HG03196 (cell line): ENCODE results near the gene STRA6.
"Not testable (repeated sequence)": the region's sequence is repeated elsewhere in the genome, so short reads cannot be mapped to it uniquely, and the experiment has no call there.

Source experiments
- ATAC-seq: cut with Tn5 transposase; IDR thresholded peaks from one replicate; pipeline ENCODE4 v1.9.1; 2021; ENCODE audit not compliant: unreplicated experiment

Gene STRA6

GRCh38 chr15:74167891-74168331 is 34.7 kb downstream of the STRA6 start:
- no peak for ATAC-seq

GRCh38 chr15:74165461-74165860 is 37.1 kb downstream of the STRA6 start:
- ATAC-seq = no peak

- ATAC-seq = not testable (repeated sequence)
These were observed 40.4 kb downstream of the STRA6 start for GRCh38 chr15:74162195-74162536.

GRCh38 chr15:74160390-74160789 is 42.2 kb downstream of the STRA6 start:
- ATAC-seq = not testable (repeated sequence)

GRCh38 chr15:74159773-74160172 is 42.8 kb downstream of the STRA6 start:
- no peak for ATAC-seq

GRCh38 chr15:74158855-74159650 is 43.5 kb downstream of the STRA6 start:
- ATAC-seq = peak; percentile 55

- ATAC-seq = no peak
These were observed 44.4 kb downstream of the STRA6 start for GRCh38 chr15:74157868-74158827.

GRCh38 chr15:74156678-74157411 is 45.7 kb downstream of the STRA6 start:
- no peak for ATAC-seq

- no peak for ATAC-seq
These were observed 46.7 kb downstream of the STRA6 start for GRCh38 chr15:74155766-74156417.

- no peak for ATAC-seq
These were observed 55.5 kb downstream of the STRA6 start for GRCh38 chr15:74147051-74147450.

- no peak for ATAC-seq
These were observed 56.2 kb downstream of the STRA6 start for GRCh38 chr15:74146277-74146800.

GRCh38 chr15:74144153-74144775 is 58.3 kb downstream of the STRA6 start:
- ATAC-seq = no peak

GRCh38 chr15:74141591-74141990 is 61.0 kb downstream of the STRA6 start:
- no peak for ATAC-seq

GRCh38 chr15:74138642-74139041 is 63.9 kb downstream of the STRA6 start:
- no peak for ATAC-seq

GRCh38 chr15:74137537-74137894 is 65.1 kb downstream of the STRA6 start:
- no peak for ATAC-seq

- ATAC-seq = no peak
These were observed 65.6 kb downstream of the STRA6 start for GRCh38 chr15:74136814-74137536.

- no peak for ATAC-seq
These were observed 66.1 kb downstream of the STRA6 start for GRCh38 chr15:74136540-74136813.

- no peak for ATAC-seq
These were observed 67.5 kb downstream of the STRA6 start for GRCh38 chr15:74135041-74135565.

GRCh38 chr15:74134387-74135027 is 68.1 kb downstream of the STRA6 start:
- ATAC-seq = no peak
